Sciatic nerve (tissue), 2 donors: ENCODE results near the gene LAMC2. TPM values are rescaled to one million over a fixed set of nuclear protein-coding genes. Genes with fewer than 3 reads are reported as not detected.
"Not testable (repeated sequence)": the region's sequence is repeated elsewhere in the genome, so short reads cannot be mapped to it uniquely, and the experiment has no call there.

Experiments
- ATAC-seq: fragments of 200-7000 bp; cut with Tn5 transposase; one replicate; pipeline ENCODE4 v1.9.1; 2020; ENCODE audit warnings: mild to moderate bottlenecking, moderate library complexity
- DNase-seq: peaks from one replicate; pipeline ENCODE4 v3.0.0-alpha.2; 2020; ENCODE audit warnings: low spot score
- intact Hi-C: fragments of 100-400 bp; cut with DNase I; formaldehyde crosslinking; loops from one replicate; pipeline ENCODE4 v1.14.2; 2022
- total RNA-seq: library from RNA; stranded (reverse); fragmentation: NEBNext Ultra II Directional; extraction: Animal tissue kit (Norgen Biotek cat#: 25700); gene quantifications from one replicate; pipeline ENCODE4 v1.2.1, GENCODE V29; 2021
- donor health status: DM: no; HTN: no; CAD: no.
- donor health status: DM: no; HTN: no; CAD: no.

LAMC2 gene
- total RNA-seq, 1 donor from 2014 or later: 3.4 TPM

- intact Hi-C loops: no loop called here
- ATAC-seq: no peak
- no peak for DNase-seq
Measured at GRCh38 chr1:183228347-183229220, 42.5 kb downstream of the LAMC2 start.

GRCh38 chr1:183230413-183230812 lies 44.3 kb downstream of the LAMC2 start:
- ATAC-seq (no peak), DNase-seq (no peak)
- intact Hi-C loops: loop anchor here (10.0 kb wide), 1 partner anchor 276 kb away; the partner anchor contains the start of gene SHCBP1L

DNA sequence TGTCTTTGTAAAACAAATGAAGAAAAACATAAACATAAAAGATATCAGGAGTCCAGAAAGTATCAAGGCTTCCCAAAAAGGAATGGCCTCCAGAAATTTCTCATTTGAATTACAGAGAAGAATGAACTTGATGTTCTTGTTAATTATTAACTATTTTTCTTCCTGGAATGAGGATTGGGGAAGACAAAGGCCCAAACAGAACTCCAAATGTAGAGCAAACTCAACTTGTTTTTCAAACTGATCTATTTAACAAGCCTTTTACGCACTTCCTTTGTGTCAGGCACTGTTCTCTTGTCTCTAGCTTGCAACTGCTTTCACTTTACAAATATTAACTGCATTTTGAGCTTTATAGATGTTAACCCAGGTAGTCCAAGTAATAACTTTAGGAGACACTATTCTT lies 45.5 kb downstream of the LAMC2 start:
- intact Hi-C loops: loop anchor here (10.0 kb wide), 1 partner anchor 277 kb away; the partner anchor contains the start of gene SHCBP1L
- DNase-seq (no peak), ATAC-seq (no peak)

DNA sequence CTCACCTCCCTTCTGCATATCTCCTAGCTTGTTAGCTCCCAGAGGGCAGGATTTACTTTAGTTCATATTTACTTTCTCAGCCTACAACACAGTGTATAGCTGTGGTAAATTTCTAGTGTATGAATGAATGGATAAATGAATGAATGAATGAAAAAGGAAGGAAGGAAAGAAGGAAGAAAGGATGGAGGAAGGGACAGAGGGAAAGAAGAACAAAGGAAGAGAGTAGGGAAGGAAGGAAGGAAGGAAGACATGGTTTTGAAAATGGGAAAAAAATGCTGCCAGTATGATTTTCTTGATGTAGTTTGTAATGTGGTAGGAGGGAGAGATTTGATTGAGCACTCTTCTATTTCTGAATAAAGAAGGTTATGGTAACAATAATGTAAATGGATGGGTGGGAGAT lies 47.0 kb downstream of the LAMC2 start:
- ATAC-seq (no peak), DNase-seq (no peak)
- intact Hi-C loops: loop anchor here (10.0 kb wide), 1 partner anchor 278 kb away; the partner anchor contains the start of gene SHCBP1L

DNA sequence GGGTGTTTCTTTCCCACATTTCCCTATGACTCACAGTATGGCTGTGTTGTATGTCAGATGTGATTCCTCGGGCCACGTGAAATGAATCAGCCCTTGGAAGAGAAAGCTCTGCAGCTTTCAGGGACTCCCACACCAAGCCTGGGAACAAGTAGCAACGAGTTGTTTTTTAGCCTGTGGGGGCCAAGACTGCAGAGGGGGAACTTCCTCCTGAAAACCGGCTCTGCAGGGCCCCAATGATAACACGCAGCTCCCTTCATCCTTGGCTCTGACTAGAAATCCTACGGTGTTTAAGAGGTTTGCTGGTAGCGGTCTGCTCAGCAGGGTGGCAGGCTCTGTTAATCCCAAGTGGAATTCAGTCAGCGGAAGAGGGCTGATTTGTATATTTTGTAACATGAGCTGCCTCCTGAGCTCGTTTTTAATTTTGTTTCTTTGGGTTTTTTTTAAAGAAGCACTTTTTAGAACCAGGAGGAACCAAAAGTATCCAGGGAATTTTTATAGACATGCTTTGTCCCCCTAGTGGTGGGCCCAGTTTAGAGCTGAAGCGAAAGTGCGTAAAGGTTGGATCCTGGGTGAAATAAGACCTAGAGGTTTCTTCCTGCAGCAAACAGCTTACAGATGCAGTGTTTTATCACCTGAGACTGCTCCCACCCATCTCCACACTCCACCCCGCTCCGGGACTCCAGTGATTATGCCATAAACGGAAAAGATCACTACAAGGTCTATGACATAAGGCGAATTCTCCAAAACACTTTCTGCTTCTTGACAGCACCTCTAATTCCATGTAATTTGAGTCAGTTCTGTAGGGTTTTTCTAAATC lies 48.8 kb downstream of the LAMC2 start:
- ATAC-seq: peak; percentile 93
- intact Hi-C loops: loop anchor here (10.0 kb wide), 1 partner anchor 280 kb away; the partner anchor contains the start of gene SHCBP1L

GRCh38 chr1:183235503-183235902 lies 49.4 kb downstream of the LAMC2 start:
- intact Hi-C loops: loop anchor here (10.0 kb wide), 1 partner anchor 281 kb away; the partner anchor contains the start of gene SHCBP1L
- ATAC-seq (no peak), DNase-seq (no peak)

More for the DNA sequence above, 48.8 kb downstream of the LAMC2 start:
- peak; percentile 75 for DNase-seq

DNA sequence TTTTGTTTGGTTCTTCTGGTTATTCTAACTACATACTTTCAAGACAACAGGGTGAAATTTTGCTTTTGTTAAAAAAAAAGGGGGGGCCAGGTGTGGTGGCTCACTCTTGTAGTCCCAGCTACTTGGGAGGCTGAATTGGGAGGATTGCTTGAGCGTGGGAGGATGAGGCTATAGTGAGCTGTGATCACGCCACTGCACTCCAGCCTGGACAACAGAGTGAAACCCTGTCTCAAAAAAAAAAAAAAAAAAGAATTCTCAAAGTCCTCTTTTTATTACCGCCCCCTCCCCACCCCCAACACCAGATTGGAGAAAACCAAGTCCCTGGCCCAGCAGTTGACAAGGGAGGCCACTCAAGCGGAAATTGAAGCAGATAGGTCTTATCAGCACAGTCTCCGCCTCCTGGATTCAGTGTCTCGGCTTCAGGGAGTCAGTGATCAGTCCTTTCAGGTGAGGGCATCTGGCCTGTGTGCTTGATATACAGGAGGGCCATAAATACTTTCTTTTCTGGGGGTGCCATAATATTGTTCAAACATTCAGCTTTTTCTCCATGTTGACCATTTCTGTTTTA lies 50.2 kb downstream of the LAMC2 start:
- DNase-seq: no peak
- intact Hi-C loops: loop anchor here (10.0 kb wide), 1 partner anchor 281 kb away; the partner anchor contains the start of gene SHCBP1L
- no peak for ATAC-seq

DNA sequence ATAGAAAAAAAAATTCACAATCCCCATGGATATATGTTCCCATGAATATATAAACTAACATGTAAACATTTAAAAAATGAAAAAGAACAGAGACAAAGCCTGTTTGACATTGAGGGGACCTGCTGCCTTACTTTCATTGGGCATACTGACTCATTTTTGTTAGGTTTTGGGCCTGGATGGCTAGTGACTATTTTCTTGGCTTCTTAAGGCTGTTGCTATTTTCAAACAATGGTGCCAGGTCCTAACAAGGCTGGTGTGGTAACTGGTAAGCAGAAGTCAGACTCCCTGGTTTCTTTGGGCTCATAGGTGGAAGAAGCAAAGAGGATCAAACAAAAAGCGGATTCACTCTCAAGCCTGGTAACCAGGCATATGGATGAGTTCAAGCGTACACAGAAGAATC lies 51.0 kb downstream of the LAMC2 start:
- intact Hi-C loops: loop anchor here (10.0 kb wide), 1 partner anchor 282 kb away; the partner anchor contains the start of gene SHCBP1L

GRCh38 chr1:183238071-183238470 lies 52.0 kb downstream of the LAMC2 start:
- intact Hi-C loops: loop anchor here (10.0 kb wide), 1 partner anchor 283 kb away; the partner anchor contains the start of gene SHCBP1L
- DNase-seq: no peak
- ATAC-seq: no peak

More for the DNA sequence above, 51.0 kb downstream of the LAMC2 start:
- ATAC-seq (no peak), DNase-seq (no peak)

DNA sequence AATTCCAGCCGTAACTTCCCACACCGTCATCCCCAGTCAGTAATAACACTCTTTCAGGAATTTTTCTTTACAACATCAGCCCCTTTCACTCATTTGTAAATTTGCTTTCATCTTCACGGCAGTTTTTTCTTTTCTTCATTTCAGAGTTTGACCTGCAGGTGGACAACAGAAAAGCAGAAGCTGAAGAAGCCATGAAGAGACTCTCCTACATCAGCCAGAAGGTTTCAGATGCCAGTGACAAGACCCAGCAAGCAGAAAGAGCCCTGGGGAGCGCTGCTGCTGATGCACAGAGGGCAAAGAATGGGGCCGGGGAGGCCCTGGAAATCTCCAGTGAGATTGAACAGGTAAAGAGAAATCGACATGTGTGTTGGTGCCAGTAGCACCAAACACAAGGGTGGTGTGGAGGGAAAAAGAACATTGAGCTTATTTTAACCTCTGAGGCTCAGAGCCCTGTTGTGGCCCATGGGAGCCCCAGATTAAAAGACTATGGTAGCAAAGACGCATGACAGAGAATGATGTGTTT lies 53.2 kb downstream of the LAMC2 start:
- ATAC-seq (no peak), DNase-seq (no peak)
- intact Hi-C loops: loop anchor here (10.0 kb wide), 1 partner anchor 284 kb away; the partner anchor contains the start of gene SHCBP1L

GRCh38 chr1:183239793-183240525 lies 53.9 kb downstream of the LAMC2 start:
- ATAC-seq (no peak), DNase-seq (no peak)
- intact Hi-C loops: loop anchor here (10.0 kb wide), 1 partner anchor 285 kb away; the partner anchor contains the start of gene SHCBP1L

- DNase-seq (no peak), ATAC-seq (no peak)
- intact Hi-C loops: no loop called here
Measured at GRCh38 chr1:183240526-183240825, 54.4 kb downstream of the LAMC2 start.

DNA sequence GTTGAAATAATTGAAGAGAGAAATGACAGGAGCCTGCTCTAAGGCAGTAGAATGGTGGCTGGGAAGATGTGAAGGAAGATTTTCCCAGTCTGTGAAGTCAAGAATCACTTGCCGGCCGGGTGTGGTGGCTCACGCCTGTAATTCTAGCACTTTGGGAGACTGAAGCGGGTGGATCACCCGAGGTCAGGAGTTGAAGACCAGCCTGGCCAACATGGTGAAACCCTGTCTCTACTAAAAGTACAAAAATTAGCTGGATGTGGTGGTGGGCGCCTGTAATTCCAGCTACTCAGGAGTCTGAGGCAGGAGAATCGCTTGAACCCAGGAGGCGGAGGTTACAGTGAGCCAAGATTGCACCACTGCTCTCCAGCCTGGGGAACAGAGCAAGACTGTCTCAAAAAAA lies 54.8 kb downstream of the LAMC2 start:
- DNase-seq, intact Hi-C loops, ATAC-seq: not testable (repeated sequence)

DNA sequence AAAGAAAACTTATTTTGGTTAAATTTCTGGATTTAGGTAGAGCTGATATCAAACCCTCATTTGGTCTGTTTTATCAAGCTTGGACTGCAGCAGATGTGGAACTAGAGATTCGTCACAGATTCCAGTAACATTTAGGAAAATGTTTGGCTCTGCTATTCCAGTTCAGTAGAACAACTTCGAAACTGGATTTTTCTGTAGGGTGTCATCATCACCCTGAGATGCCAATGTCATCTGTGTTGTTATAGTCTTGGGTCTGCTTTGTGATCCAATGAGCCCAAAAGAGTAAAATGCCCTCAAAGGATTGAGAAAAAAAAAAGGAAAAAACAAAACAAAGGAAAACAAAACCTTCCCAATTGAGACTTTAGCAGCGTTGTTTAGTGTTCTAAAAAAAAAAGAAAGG lies 55.4 kb downstream of the LAMC2 start:
- ATAC-seq: no peak
- DNase-seq: no peak
- intact Hi-C loops: no loop called here

DNA sequence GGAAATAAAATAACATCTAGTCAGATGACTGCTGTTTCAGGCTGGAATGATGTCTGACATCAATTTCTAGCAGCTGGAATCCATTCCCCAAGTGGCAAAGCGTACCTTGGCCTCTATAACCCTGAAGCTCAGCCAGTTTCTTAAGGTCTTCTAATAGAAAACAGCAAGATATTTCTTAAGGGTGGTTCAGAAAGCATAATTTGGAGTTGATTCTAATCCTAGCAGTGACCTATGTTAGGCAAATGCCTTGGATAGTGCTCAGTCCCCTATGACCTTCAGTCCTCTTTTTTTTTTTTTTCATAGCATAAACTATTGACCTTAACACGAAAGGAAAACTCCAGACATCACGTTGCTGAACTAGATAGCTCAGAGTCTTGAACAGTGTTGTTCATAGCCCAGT lies 56.5 kb downstream of the LAMC2 start:
- intact Hi-C loops: no loop called here
- ATAC-seq (peak; percentile 79), DNase-seq (no peak)

GRCh38 chr1:183243161-183244050 lies 57.3 kb downstream of the LAMC2 start:
- DNase-seq (no peak), ATAC-seq (peak; percentile 72)
- intact Hi-C loops: no loop called here

- ATAC-seq: peak; percentile 69
- intact Hi-C loops: no loop called here
- DNase-seq: peak; percentile 91
Measured at GRCh38 chr1:183244466-183244865, 58.4 kb downstream of the LAMC2 start.
